M059J (cell line): Measurements from ENCODE around the gene BMERB1. TPM values are rescaled to one million over a fixed set of nuclear protein-coding genes. Genes with fewer than 3 reads are reported as not detected.

ENCODE experiments used
- DNase-seq: peaks from one replicate; pipeline ENCODE4 v3.0.0-alpha.2; 2012; ENCODE audit warnings: low read depth
- total RNA-seq: library from RNA; depleted of rRNA; stranded (reverse); fragments of >200 nt; shearing (Covaris generic); gene quantifications from 2 replicates; pipeline ENCODE4 v1.2.3, GENCODE V29; 2014; rRNA removed

BMERB1 gene
- total RNA-seq, 1 experiment from 2014 or later, result 25.5 TPM

DNA sequence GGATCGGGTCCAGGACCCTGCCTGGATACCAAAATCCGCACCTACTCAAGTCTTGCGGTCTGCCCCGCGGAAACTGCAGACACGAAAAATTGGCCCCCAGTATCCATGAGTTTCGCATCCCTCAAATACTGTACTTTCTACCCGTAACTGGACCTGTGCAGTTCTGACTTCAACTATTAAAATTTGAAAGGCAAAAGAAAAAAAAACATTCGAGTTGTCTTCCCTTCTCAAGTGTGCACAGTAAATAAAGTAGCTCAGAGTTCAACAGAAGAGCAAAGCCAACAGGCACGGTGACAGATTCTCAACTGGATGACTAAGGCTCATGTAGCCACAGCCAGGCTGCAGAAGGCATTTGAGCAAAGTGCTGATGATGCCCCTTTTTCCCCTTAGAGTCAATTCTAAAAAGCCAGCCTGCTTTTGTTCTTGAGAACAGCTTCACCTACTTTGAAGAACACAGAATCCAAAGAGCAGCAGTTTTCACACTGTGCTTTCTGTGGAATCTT is 176.0 kb downstream of the BMERB1 start:
- peak; percentile 18 for DNase-seq

DNA sequence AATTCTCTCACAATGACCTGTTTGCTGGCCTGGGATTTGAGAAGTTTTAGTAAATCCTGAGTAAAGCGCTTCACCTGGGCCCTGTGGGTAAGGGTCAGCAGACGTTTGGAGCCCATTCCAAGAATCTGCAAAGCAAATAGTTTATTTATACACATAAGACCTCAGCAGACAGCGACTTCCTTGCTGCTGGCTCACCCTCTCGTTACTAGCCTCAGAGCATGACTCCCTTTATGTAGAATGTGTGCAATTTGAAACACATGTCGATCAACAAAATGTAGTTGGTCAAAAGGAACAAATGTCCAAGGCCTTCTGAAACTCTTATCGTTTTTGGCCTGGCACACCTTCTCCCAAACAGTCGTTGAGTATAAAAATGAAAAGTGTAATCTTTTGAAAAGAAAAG is 177.2 kb downstream of the BMERB1 start:
- DNase-seq, result no peak

DNA sequence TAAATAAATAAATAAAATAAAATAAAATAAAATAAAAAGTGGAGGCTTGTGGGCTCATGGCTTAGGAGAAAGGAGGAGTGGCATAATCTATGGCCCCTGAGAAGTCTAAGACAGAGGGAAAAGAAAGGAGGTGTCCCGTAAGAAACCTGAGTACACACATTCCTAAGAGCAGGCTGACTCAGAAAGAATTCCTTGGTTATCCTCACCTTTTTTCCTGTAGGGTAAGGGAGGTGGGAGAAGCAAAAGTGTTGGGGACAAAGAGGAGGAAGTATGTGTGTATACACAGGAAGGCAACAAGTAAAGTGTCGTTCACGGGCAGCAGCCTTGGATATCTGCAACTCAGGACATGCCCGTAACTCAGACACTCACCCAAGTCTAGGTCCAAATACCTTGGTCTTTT is 179.3 kb downstream of the BMERB1 start:
- DNase-seq, result peak; percentile 24

DNA sequence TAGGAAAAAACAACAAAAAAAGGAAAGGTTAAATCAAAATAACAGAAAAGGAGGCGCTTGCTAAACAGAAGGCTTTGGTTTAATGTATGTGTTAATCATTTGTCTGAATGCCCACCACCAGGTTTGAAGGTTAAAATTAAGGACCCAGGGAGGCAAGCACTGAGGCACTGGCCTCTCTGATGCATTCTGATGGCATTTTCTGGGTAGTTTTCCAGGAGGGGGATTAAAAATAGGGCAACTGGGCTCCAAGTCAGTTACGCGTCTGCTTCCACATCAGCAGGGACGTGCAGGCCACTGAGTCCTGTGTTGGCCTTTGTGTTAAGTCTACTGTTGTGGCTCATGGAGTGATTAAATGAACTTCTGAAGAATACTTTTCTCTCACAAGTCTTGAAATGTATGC is 181.6 kb downstream of the BMERB1 start:
- no peak for DNase-seq

DNA sequence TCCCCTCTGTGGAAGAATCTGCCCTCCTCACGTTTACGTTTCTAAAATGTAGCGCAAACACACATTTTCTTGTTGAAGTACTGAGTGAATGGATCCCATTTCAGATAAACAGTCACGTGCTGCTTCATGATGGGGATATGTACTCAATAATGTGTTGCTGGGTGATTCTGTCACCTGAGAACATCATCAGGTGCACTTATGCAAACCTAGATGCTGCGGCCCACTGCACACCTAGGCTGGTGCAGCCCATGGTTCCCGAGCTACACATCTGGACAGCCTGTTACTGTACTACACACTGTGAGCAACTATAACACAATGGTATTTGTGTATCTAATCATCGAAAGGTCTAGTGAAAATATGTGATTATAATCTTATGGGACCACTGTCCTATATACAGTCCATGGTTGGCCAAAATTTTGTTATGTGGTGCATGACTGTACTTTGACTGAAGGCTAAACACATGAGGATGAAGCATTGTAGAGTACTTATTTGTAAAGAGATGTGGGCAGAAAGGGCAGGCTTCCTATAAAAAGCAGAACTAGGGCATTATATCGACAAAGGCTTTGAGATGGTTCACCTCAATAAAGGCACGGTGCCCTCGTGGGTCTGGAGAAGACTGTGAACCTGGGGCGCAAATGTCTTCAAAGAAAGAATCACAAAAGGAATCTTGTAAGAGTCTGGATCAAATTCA is 182.2 kb downstream of the BMERB1 start:
- no peak for DNase-seq

DNA sequence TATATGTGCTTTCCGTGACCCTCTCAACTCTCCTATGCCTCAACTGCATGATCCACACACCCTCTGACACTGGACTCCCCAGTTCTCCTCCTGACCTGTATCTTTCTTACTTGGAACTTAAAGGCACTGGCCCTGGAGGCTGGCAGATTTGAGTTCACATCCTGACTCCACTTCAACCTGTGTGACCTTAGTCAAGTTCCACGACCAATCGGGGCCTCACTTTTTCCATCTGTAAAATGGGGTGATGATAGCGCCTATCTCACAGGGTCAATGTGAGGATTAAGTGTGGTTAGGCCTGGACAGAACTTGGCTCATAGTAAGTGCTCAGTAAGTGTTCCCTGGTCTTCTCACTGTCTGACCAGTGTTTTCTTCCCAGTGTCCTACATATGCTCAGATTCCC is 183.5 kb downstream of the BMERB1 start:
- no peak for DNase-seq

DNA sequence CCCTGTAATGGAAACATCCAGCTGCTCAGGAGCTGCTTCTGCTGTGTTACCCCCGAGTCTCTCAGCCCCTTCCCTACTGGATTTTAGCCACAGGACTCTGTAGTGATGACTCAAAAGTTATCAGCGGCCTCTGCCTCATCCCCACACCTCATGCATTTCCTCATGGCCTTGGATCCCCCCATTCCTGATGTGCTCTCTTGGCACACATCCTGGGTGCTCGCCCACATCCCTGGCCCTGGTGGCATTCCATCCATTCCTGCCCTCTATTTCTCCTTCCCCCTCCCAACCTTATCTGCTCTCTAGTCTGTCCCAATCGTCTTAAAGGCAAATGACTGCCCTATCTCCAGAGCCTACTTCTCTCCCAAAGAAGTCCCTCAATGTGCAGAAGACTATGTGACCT is 184.0 kb downstream of the BMERB1 start:
- peak; percentile 46 for DNase-seq

DNA sequence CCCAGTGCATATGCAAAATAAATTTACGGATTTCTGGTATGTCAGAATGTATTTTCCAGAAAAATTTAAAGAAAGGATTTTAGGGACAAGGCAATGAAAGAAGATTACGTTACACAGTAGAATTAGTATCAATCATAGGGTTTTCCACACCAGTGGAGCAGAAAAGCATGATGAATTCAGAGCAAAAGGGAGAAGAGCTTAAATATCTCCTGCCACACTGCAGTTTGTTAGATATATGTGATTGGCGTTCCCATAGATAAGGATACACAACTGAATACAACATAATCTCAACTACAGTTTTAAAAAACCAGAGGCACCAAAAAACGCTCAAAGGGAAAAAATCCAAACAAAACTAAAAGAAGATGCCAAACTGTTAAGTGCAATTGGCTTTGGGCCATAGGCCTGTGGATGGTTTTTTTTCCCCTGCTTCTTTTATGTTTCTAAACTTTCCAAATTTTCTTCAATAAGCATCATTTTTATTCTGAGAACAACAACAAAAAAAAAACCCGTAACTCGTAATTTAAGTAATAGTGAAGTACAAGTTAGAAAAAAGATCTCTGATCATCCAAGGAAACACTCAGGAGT is 186.3 kb downstream of the BMERB1 start:
- DNase-seq, result no peak

DNA sequence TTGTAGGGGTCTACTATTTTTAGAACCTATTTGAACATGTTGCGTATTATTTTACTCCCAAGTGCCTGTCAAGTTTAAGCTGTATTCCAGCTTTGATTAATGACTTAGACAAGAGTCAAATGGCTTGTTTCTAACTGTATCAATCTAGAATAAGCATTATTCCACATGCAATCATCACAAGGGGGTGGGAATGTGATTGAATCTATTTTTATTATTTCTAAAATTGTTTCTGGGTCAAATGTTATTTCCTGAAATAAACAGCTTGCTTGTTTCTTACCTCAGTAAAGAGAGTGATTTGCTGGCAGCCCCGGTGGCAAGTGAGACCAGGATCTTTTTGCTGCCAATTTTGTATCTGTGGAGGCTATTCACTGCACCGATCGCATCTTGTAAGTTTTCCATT is 187.1 kb downstream of the BMERB1 start:
- DNase-seq, result no peak

DNA sequence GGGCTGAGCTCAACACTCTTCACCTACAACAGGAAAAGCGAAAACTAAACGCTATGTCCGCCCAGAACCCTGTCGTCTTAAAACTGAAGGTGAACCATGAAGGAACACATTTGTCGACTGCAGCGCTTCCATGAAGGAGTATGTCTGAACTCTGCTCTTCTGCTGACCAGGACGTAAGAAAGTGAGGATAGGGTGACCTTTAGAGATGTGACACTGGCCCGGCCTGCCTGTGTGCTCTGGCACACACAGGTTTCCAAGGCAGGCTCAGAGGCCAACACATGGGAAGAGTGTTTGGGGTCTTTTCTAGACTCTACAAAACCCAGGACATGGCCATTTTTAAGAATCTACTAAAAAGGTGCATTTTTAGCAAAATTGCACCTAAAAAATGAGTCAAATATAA is 187.5 kb downstream of the BMERB1 start:
- no peak for DNase-seq

DNA sequence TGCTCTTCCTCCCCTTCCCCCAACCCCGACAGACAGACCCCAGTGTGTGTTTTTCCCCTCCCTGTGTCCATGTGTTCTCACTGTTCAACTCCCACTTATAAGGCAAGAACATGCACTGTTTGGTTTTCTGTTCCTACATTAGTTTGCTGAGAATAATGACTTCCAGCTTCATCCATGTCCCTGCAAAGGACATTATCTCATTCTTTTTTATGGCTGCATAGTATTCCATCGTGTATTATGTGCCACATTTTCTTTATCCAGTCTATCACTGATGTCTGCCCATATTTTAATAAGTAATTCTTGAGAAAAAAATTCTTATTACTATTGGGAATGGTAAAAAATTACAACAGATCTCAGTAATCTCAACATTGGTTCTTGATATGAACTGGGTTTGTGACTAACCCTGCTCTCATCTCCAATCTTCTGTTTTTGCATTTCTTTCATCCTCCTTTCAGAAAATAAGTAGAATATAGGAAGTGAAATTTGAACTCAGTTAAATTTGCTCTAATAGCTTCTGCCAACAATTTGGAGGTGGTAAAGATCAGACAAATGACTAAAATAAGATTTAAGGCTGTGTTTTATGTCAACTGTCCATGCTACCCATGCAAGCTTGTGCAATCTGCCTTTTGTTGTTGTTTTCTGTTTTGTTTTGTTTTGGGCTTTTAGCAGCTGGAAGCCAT is 197.5 kb downstream of the BMERB1 start:
- DNase-seq, result no peak

DNA sequence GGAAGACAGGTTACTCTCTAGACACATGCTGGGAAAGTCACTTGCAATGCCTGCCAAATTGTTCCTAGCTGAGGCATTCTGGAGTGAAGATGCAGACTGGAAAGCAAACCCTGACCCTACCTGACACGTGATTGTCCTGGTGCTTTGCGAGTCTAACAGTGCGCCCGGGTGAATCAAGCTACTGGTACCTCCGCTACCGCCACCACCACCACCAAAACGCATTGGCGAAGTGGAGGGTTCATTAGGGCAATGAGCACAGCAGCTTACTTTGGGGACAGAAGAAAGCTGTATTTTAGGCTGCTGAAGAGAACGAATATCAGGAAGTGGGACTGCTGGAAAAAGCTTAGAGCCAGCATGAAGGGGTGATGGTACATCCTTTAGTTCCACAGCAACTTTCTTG is 201.5 kb downstream of the BMERB1 start:
- no peak for DNase-seq

DNA sequence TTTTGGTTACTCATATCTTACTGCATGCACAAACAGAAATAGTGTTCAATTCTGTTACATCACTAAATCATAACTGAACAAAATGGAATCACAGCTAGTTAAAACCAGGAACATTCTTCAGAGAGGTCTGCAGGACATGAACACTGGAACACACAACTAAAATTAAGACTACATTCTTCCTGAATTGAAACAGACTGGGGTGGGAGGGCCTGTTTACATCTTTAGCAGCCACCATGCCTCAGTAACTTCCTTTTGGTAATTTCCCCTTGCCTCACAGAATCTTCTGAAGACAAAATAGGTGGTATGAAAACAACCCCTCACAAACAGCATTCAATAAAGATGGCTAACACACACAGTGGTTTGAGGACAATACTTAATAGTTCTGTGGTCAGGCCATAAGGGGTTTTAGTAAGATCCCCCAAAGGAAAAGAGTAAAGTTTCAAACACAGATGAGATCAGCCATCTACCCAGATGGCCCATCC is 202.0 kb downstream of the BMERB1 start:
- no peak for DNase-seq

Other genes with a start within 250 kb of the BMERB1 start
- 0.57 and 7.8 TPM in 2 replicates for gene NPIPA5, start 56.3 kb upstream of the BMERB1 start, total RNA-seq
- gene MPV17L, start 38.8 kb upstream of the BMERB1 start, total RNA-seq, result 0.44 and 0.52 TPM in 2 replicates
- gene MARF1, start 208.6 kb downstream of the BMERB1 start, total RNA-seq, result 11.7 and 13.8 TPM in 2 replicates
- gene NDE1, start 215.7 kb downstream of the BMERB1 start, total RNA-seq, result 57.7 and 78.6 TPM in 2 replicates